ENCODE data around the gene L1CAM. TPM values are rescaled to one million over a fixed set of nuclear protein-coding genes. Genes with fewer than 3 reads are reported as not detected.
A peak's percentile ranks its signal among the peaks of the same experiment; 100 is the strongest.

The L1CAM gene
- polyA plus RNA-seq, 2 of the 4 experiments (the other 2 are of a cell fraction) = 1.9 to 14.2 TPM

DNA sequence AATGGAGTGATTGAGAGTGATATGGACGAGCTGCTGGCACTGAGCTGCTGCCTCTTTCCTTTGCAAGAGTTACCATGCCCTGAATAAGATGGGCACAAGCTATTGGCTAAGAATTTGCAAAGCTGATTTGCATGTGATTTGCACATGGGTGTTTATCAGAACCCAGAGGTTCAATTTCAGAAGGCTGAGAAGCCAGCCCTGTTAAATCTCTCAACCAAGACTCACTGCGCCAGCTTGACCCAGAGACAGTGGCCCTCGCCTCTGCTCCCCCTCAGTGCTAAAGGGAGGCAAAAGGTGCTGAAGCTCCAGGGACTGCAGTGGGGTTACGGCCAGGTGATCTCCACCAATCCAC lies 39.4 kb upstream of the L1CAM start:
- POLR2A ChIA-PET = interaction anchor here (0.9 to 1.4 kb wide), 3 partner anchors 10 to 131 kb away, joined by 3 to 4 read pairs (median 3); partner anchors contain the start of genes IDH3G and SSR4
- no peak overlapping the region for H3K4me3 ChIP-seq

GRCh38 chrX:153924149-153924861 lies 38.3 kb upstream of the L1CAM start:
- FAIRE-seq (no peak), ATAC-seq (0 out of 6 replicates have a peak, but pooled peaks of 1 of the 2 experiments have one; percentile 5), DNase-seq (ENCODE audit: low read depth in 1 of 2, low spot score in 1 of 2) (peak; percentile 34 to 65)
- no peak overlapping the region for H3K4me2 ChIP-seq
- 59% methylated on average over 14 of the region's 14 CpGs for WGBS (ENCODE audit: missing lambda C conversion rate)
- H3K4me1 ChIP-seq = peaks cover 12% of the 10 kb centered on the region
- H3K27ac ChIP-seq = no peak overlapping the region
- ChIA-PET POLR2A (interaction anchor here (1.0 kb wide), 1 partner anchor 11 kb away, joined by 3 read pairs; no protein-coding TSS in a partner anchor), CTCF (interaction anchor here (1.0 to 25.1 kb wide), 6 partner anchors 9 to 161 kb away, joined by 3 to 363 read pairs (median 18); partner anchors contain the start of genes NAA10, PLXNB3 and RENBP)
- H3K9me3 ChIP-seq = no peaks in the 10 kb centered on the region
- TF ChIP-seq HOXB5 (CRISPR knock-in tag; IDR thresholded peaks at IDR 0.05) = no peak
- TF ChIP-seq RAD21 (conservative IDR thresholded peaks at IDR 0.05 in 1 of 2, IDR thresholded peaks at IDR 0.05 in 1 of 2) = peak in 1 of 2 experiments; percentile 31; a peak in 1 of 5 replicates
- no peak for TF ChIP-seq ZSCAN20 (CRISPR knock-in tag; IDR thresholded peaks at IDR 0.05)
- no peak for TF ChIP-seq KDM5A (IDR thresholded peaks at IDR 0.05)
- no peak for TF ChIP-seq TP53 (CRISPR knock-in tag; IDR thresholded peaks at IDR 0.05)
- no peak for TF ChIP-seq NPAS2 (CRISPR knock-in tag; IDR thresholded peaks at IDR 0.05; ENCODE audit: borderline replicate concordance)
- no peak overlapping the region for H3K4me3 ChIP-seq

More for the DNA sequence above, 39.4 kb upstream of the L1CAM start:
- H3K4me2 ChIP-seq = no peak overlapping the region
- DNase-seq (ENCODE audit: low read depth in 1 of 2, low spot score in 1 of 2) (no peak), ATAC-seq (no peak), FAIRE-seq (no peak)
- peaks cover 14% of the 10 kb centered on the region for H3K4me1 ChIP-seq
- CTCF ChIA-PET = interaction anchor here (1.0 to 25.1 kb wide), 3 partner anchors 16 to 161 kb away, joined by 3 to 363 read pairs (median 56); partner anchors contain the start of genes PLXNB3 and RENBP
- 84% methylated on average over 4 of the region's 4 CpGs for WGBS (ENCODE audit: missing lambda C conversion rate)
- TF ChIP-seq CHD4 (IDR thresholded peaks at IDR 0.05; ENCODE audit: borderline replicate concordance) (no peak), HOXA7 (CRISPR knock-in tag; IDR thresholded peaks at IDR 0.05) (no peak), BHLHE40 (IDR thresholded peaks at IDR 0.05; ENCODE audit: low read depth, low read length) (no peak), KDM5A (IDR thresholded peaks at IDR 0.05) (no peak), TP53 (CRISPR knock-in tag; IDR thresholded peaks at IDR 0.05) (no peak), ZSCAN20 (CRISPR knock-in tag; IDR thresholded peaks at IDR 0.05) (no peak), JUN (IDR thresholded peaks at IDR 0.05) (no peak), MAZ (IDR thresholded peaks at IDR 0.05; ENCODE audit: borderline replicate concordance, low read depth, low read length) (no peak), RCOR1 (IDR thresholded peaks at IDR 0.05; ENCODE audit: low read depth, low read length) (no peak), SREBF2 (IDR thresholded peaks at IDR 0.05) (no peak), POLR2AphosphoS2 (conservative IDR thresholded peaks at IDR 0.05; ENCODE audit: low read length) (no peak), HDAC2 (IDR thresholded peaks at IDR 0.05) (no peak)
- TF ChIP-seq, protein P1, sequence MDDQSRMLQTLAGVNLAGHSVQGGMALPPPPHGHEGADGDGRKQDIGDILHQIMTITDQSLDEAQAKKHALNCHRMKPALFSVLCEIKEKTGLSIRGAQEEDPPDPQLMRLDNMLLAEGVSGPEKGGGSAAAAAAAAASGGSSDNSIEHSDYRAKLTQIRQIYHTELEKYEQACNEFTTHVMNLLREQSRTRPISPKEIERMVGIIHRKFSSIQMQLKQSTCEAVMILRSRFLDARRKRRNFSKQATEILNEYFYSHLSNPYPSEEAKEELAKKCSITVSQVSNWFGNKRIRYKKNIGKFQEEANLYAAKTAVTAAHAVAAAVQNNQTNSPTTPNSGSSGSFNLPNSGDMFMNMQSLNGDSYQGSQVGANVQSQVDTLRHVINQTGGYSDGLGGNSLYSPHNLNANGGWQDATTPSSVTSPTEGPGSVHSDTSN (IDR thresholded peaks at IDR 0.05) = no peak
- TF ChIP-seq, protein P2, sequence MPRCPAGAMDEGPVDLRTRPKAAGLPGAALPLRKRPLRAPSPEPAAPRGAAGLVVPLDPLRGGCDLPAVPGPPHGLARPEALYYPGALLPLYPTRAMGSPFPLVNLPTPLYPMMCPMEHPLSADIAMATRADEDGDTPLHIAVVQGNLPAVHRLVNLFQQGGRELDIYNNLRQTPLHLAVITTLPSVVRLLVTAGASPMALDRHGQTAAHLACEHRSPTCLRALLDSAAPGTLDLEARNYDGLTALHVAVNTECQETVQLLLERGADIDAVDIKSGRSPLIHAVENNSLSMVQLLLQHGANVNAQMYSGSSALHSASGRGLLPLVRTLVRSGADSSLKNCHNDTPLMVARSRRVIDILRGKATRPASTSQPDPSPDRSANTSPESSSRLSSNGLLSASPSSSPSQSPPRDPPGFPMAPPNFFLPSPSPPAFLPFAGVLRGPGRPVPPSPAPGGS (IDR thresholded peaks at IDR 0.05) = no peak
- no peak overlapping the region for H3K27ac ChIP-seq
- H3K9me3 ChIP-seq = no peaks in the 10 kb centered on the region

DNA sequence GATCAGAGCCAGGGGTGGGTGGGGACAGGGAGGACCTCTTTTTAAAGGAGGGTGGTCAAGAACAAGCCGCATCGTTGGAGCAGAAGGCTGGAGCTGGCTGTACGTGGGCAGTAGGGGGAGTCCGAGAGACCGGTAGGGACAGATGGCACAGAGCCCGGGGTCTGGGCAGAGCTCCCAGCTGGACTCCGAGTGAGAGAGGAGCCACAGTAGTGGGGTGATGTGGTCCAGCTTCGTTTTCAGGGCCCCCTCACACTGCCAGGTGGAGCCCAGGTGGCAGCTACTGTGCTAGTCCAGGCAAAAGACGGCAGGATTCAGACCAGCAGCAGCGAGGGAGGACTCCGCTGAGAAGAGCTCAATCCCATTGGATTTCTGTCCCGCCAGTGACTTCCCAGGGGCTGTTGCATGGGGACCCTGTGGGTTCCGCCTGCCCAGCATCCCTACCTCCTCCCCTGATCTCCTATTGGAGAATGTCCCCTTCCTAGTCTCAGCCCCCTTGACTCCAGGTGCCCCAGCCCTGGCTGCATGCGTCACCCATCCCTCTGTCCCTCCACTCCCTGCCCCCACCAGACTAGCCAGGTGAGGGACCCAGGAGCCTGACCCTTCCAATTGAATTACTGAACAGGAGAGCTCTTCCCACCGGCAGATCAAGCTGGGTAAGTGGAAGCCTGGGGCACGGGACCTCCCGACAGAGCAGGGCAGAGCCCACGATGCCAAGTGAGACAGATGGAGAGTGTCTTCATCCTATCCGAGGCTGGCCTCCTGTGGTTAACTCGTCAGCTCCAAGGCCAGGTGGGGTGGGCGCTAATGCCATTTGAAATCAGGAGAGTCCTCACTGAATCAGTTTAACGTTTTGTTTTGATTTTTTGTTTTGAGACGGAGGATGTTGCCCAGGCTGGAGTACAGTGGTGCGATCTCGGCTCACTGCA lies 37.2 kb upstream of the L1CAM start:
- ChIA-PET CTCF (interaction anchor here (0.7 to 25.1 kb wide), 15 partner anchors 8 to 384 kb away, joined by 3 to 363 read pairs (median 4); partner anchors contain the start of genes NAA10 and RENBP), POLR2A (interaction anchor here (0.7 to 1.0 kb wide), 4 partner anchors 9 to 129 kb away, joined by 3 read pairs; partner anchors contain the start of genes IDH3G and SSR4)
- peaks cover 6% of the 10 kb centered on the region for H3K4me1 ChIP-seq
- DNase-seq (ENCODE audit: low read depth in 1 of 2, low spot score in 1 of 2) = peak; percentile 52 to 69
- 0 out of 6 replicates have a peak overlapping the region, but pooled peaks of 1 of the 2 experiments have one; percentile 32 for H3K27ac ChIP-seq
- ATAC-seq = peak; percentile 64 to 83; a peak in 5 of 6 replicates
- H3K9me3 ChIP-seq = no peaks in the 10 kb centered on the region
- no peak for FAIRE-seq
- WGBS (ENCODE audit: missing lambda C conversion rate) = 52% methylated on average over 25 of the region's 25 CpGs
- no peak overlapping the region for H3K4me3 ChIP-seq
- H3K4me2 ChIP-seq = peak overlapping the region; percentile 44
- TF ChIP-seq USF2 (IDR thresholded peaks at IDR 0.05) (no peak), CHD2 (IDR thresholded peaks at IDR 0.05; ENCODE audit: low read length, partially characterized antibody) (no peak), BHLHE40 (IDR thresholded peaks at IDR 0.05; ENCODE audit: low read depth, low read length) (no peak), HEYL (CRISPR knock-in tag; IDR thresholded peaks at IDR 0.05) (no peak), MYC (IDR thresholded peaks at IDR 0.05; ENCODE audit: borderline replicate concordance, low read length) (no peak), RAD21 (conservative IDR thresholded peaks at IDR 0.05 in 1 of 2, IDR thresholded peaks at IDR 0.05 in 1 of 2) (peak in 1 of 2 experiments; percentile 26; a peak in 1 of 5 replicates), ZFP36 (IDR thresholded peaks at IDR 0.05; ENCODE audit: borderline replicate concordance, partially characterized antibody) (no peak), SMC3 (IDR thresholded peaks at IDR 0.05) (peak; percentile 16; the same call in 1 of the 3 replicates), GATA3 (IDR thresholded peaks at IDR 0.05; ENCODE audit: borderline replicate concordance) (no peak), NR3C1 (IDR thresholded peaks at IDR 0.05) (no peak), RFX5 (IDR thresholded peaks at IDR 0.05) (no peak), TP53 (CRISPR knock-in tag; IDR thresholded peaks at IDR 0.05) (no peak)
